Thymus (tissue), 11 donors: ENCODE results near the gene MRC1. TPM values are rescaled to one million over a fixed set of nuclear protein-coding genes. Genes with fewer than 3 reads are reported as not detected.

Source experiments
- DNase-seq, 9 donors: peaks; one replicate each; pipeline ENCODE4 v3.0.0-alpha.2; 2013; ENCODE audit warnings: low spot score in 9 of 9, low read depth in 6 of 9, missing footprints in 1 of 9
- H3K27ac ChIP-seq, 2 donors: one replicate each; pipeline ENCODE4 v1.5.1; 2013; ENCODE audit warnings: control low read depth in 1 of 2, low read depth in 1 of 2, low read length in 1 of 2, mild to moderate bottlenecking in 1 of 2, moderate library complexity in 1 of 2
- H3K27me3 ChIP-seq, 2 donors: one replicate each; pipeline ENCODE4 v1.5.1; 2013; ENCODE audit warnings: low read length in 1 of 2; ENCODE audit not compliant: control insufficient read depth in 2 of 2, insufficient read depth in 1 of 2
- H3K36me3 ChIP-seq, 2 donors: one replicate each; pipeline ENCODE4 v1.5.1; 2013; ENCODE audit warnings: low read length in 1 of 2, mild to moderate bottlenecking in 1 of 2, moderate library complexity in 1 of 2; ENCODE audit not compliant: control insufficient read depth in 2 of 2, insufficient read depth in 2 of 2
- H3K4me1 ChIP-seq, 2 donors: one replicate each; pipeline ENCODE4 v1.5.1; 2013; ENCODE audit warnings: low read length in 2 of 2; ENCODE audit not compliant: control insufficient read depth in 2 of 2, insufficient read depth in 2 of 2
- H3K4me3 ChIP-seq, 2 donors: one replicate each; pipeline ENCODE4 v1.5.1; 2013; ENCODE audit warnings: low read length in 2 of 2, control low read depth in 1 of 2, mild to moderate bottlenecking in 1 of 2
- H3K9me3 ChIP-seq, 2 donors: one replicate each; pipeline ENCODE4 v1.5.1; 2013; ENCODE audit warnings: low read length in 1 of 2, mild to moderate bottlenecking in 1 of 2; ENCODE audit not compliant: control insufficient read depth in 2 of 2, insufficient read depth in 1 of 2
- WGBS: extraction: QIAGEN DNeasy Blood & Tissue Kit; methylation state at CpG from one replicate; pipeline ENCODE4 v1.1.7; 2013; 5-methylcytosine and 5-hydroxymethylcytosine counted together
- polyA plus RNA-seq: library from polyadenylated mRNA; stranded (reverse); fragments of 200-250 nt; gene quantifications from one replicate; pipeline ENCODE4 v1.2.3, GENCODE V29; 2013
- total RNA-seq: library from RNA; stranded (reverse); fragments of 120-200 nt; gene quantifications from one replicate; pipeline ENCODE4 v1.2.4, GENCODE V29; 2013
- donor health status: healthy.

Gene MRC1
- total and polyA plus RNA-seq, 2 donors, result 6.8 to 10.2 TPM

GRCh38 chr10:17811146-17811865, 2.2 kb downstream of the MRC1 start:
- Histone ChIP-seq H3K4me3 (no peak overlapping the region), H3K9me3 (no peaks in the 10 kb centered on the region), H3K27me3 (peaks cover 0 to 2% of the 10 kb centered on the region in 2 donors), H3K4me1 (peaks cover 2 to 5% of the 10 kb centered on the region in 2 donors), H3K27ac (no peak overlapping the region), H3K36me3 (no peaks in the 10 kb centered on the region)
- WGBS, result 92% methylated on average over 4 of the region's 4 CpGs
- DNase-seq, result no peak

GRCh38 chr10:17814973-17815372, 5.8 kb downstream of the MRC1 start:
- no peak overlapping the region for H3K4me3 ChIP-seq
- H3K27me3 ChIP-seq, result no peaks in the 10 kb centered on the region
- no peaks in the 10 kb centered on the region for H3K9me3 ChIP-seq
- H3K4me1 ChIP-seq, result no peaks in the 10 kb centered on the region
- H3K36me3 ChIP-seq, result no peaks in the 10 kb centered on the region
- H3K27ac ChIP-seq, result no peak overlapping the region
- 85% methylated on average over 5 of the region's 5 CpGs for WGBS
- no peak for DNase-seq

GRCh38 chr10:17816199-17816598, 7.1 kb downstream of the MRC1 start:
- no peaks in the 10 kb centered on the region for H3K36me3 ChIP-seq
- no peak overlapping the region for H3K27ac ChIP-seq
- H3K4me3 ChIP-seq, result no peak overlapping the region
- H3K4me1 ChIP-seq, result no peaks in the 10 kb centered on the region
- DNase-seq, result no peak
- WGBS, result 95% methylated on average over 7 of the region's 7 CpGs
- no peaks in the 10 kb centered on the region for H3K27me3 ChIP-seq
- no peaks in the 10 kb centered on the region for H3K9me3 ChIP-seq

- no peak for DNase-seq
- Histone ChIP-seq H3K27me3 (no peaks in the 10 kb centered on the region), H3K4me1 (no peaks in the 10 kb centered on the region), H3K4me3 (no peak overlapping the region), H3K36me3 (no peaks in the 10 kb centered on the region), H3K9me3 (no peaks in the 10 kb centered on the region), H3K27ac (no peak overlapping the region)
- 83% methylated on average over 1 of the region's 1 CpG for WGBS
Observed at GRCh38 chr10:17817316-17817715, 8.2 kb downstream of the MRC1 start.

GRCh38 chr10:17817790-17818189, 8.6 kb downstream of the MRC1 start:
- H3K4me1 ChIP-seq, result no peaks in the 10 kb centered on the region
- H3K27ac ChIP-seq, result no peak overlapping the region
- no peak for DNase-seq
- H3K27me3 ChIP-seq, result no peaks in the 10 kb centered on the region
- WGBS, result 87% methylated on average over 3 of the region's 3 CpGs
- H3K9me3 ChIP-seq, result no peaks in the 10 kb centered on the region
- H3K4me3 ChIP-seq, result no peak overlapping the region
- H3K36me3 ChIP-seq, result no peaks in the 10 kb centered on the region

GRCh38 chr10:17819836-17820235, 10.7 kb downstream of the MRC1 start:
- Histone ChIP-seq H3K9me3 (no peaks in the 10 kb centered on the region), H3K27me3 (no peaks in the 10 kb centered on the region), H3K27ac (no peak overlapping the region), H3K4me3 (no peak overlapping the region), H3K4me1 (no peaks in the 10 kb centered on the region), H3K36me3 (no peaks in the 10 kb centered on the region)
- WGBS, result 95% methylated on average over 7 of the region's 7 CpGs
- DNase-seq, result no peak

GRCh38 chr10:17820943-17821342, 11.8 kb downstream of the MRC1 start:
- Histone ChIP-seq H3K36me3 (no peaks in the 10 kb centered on the region), H3K27me3 (no peaks in the 10 kb centered on the region), H3K4me1 (no peaks in the 10 kb centered on the region), H3K4me3 (no peak overlapping the region), H3K27ac (no peak overlapping the region), H3K9me3 (no peaks in the 10 kb centered on the region)
- DNase-seq, result no peak
- WGBS, result 89% methylated on average over 3 of the region's 3 CpGs

GRCh38 chr10:17821893-17822292, 12.7 kb downstream of the MRC1 start:
- Histone ChIP-seq H3K27me3 (no peaks in the 10 kb centered on the region), H3K9me3 (no peaks in the 10 kb centered on the region), H3K36me3 (no peaks in the 10 kb centered on the region), H3K27ac (no peak overlapping the region), H3K4me1 (no peaks in the 10 kb centered on the region), H3K4me3 (no peak overlapping the region)
- DNase-seq, result no peak
- WGBS, result 71% methylated on average over 1 of the region's 1 CpG

GRCh38 chr10:17831341-17831740, 22.2 kb downstream of the MRC1 start:
- H3K9me3 ChIP-seq, result no peaks in the 10 kb centered on the region
- no peaks in the 10 kb centered on the region for H3K36me3 ChIP-seq
- no peaks in the 10 kb centered on the region for H3K4me1 ChIP-seq
- DNase-seq, result no peak
- 85% methylated on average over 1 of the region's 1 CpG for WGBS
- no peak overlapping the region for H3K4me3 ChIP-seq
- no peaks in the 10 kb centered on the region for H3K27me3 ChIP-seq
- H3K27ac ChIP-seq, result no peak overlapping the region
